SK-N-SH (cell line): ENCODE data around the gene EEF1G.

ENCODE experiments used
- EZH2phosphoT487 ChIP-seq: fragments of 200-600 bp; sonication (generic); IDR thresholded peaks from 2 replicates; pipeline ENCODE4 v1.6.1; 2017; ENCODE audit warnings: low read depth, mixed run types, mild to moderate bottlenecking, antibody characterized with exemption, moderate library complexity, borderline replicate concordance
- FOXM1 ChIP-seq: IDR thresholded peaks from 2 replicates; pipeline ENCODE4 v1.4.0; 2012; ENCODE audit warnings: low read depth, mild to moderate bottlenecking
- GABPA ChIP-seq: IDR thresholded peaks from 2 replicates; pipeline ENCODE4 v1.4.0; 2012; ENCODE audit warnings: low read depth, mild to moderate bottlenecking
- POLR2AphosphoS5 ChIP-seq: IDR thresholded peaks from 2 replicates; pipeline ENCODE4 v1.6.1; 2012; ENCODE audit warnings: low read depth, low read length
- TF ChIP-seq, protein P1 (sequence below): fragments of 200-600 bp; sonication (generic); IDR thresholded peaks from 2 replicates; pipeline ENCODE4 v1.6.1; 2017; ENCODE audit warnings: antibody characterized with exemption, mild to moderate bottlenecking, moderate library complexity
- TF ChIP-seq, protein P2 (sequence below): fragments of 150-350 bp; IDR thresholded peaks from 2 replicates; pipeline ENCODE4 v1.6.1; 2017; ENCODE audit warnings: antibody characterized with exemption, low read length, low read depth, borderline replicate concordance
- TF ChIP-seq, protein P3 (sequence below): IDR thresholded peaks from 2 replicates; pipeline ENCODE4 v1.6.1; 2012; ENCODE audit warnings: mild to moderate bottlenecking, low read depth, low read length, moderate library complexity

DNA sequence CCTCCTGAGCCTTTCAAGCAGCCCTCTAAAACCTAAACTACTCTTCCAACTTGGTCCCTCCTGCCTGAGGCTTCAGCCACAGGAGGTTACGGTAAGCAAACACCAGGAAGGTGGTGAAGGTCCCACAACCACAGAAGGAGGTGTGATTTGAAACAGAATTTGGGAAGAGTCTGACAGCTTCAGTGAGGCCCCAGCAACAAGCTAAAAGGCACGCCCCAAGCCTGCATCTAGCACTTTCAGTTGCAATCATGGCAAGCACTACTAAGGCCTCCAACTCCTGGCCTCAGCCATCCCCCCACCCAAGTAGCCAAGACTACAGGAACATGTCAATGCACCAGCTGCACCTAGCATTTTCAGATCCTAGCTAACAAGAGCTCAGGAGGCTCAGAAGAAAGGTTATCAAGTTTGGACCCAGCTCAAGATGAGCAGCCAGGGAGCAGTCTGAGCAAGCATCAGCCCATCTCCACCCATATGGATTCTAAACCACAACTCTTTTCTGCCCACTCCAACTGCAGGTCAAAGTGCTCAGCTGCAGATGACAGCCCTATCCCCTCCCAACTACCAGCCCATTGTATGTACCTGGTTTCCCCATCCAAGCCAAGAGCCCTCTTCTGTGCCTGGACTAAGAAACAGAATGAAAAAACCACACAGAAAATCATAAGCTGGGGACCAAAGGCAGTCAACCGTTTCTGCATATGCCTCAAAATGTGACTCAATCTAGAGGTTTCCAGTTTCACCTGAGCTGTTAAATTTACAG, 16.6 kb downstream of the EEF1G start:
- TF ChIP-seq, protein P1, sequence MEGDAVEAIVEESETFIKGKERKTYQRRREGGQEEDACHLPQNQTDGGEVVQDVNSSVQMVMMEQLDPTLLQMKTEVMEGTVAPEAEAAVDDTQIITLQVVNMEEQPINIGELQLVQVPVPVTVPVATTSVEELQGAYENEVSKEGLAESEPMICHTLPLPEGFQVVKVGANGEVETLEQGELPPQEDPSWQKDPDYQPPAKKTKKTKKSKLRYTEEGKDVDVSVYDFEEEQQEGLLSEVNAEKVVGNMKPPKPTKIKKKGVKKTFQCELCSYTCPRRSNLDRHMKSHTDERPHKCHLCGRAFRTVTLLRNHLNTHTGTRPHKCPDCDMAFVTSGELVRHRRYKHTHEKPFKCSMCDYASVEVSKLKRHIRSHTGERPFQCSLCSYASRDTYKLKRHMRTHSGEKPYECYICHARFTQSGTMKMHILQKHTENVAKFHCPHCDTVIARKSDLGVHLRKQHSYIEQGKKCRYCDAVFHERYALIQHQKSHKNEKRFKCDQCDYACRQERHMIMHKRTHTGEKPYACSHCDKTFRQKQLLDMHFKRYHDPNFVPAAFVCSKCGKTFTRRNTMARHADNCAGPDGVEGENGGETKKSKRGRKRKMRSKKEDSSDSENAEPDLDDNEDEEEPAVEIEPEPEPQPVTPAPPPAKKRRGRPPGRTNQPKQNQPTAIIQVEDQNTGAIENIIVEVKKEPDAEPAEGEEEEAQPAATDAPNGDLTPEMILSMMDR: no peak
- TF ChIP-seq GABPA (no peak), FOXM1 (no peak), POLR2AphosphoS5 (no peak), EZH2phosphoT487 (no peak)
- TF ChIP-seq, protein P2, sequence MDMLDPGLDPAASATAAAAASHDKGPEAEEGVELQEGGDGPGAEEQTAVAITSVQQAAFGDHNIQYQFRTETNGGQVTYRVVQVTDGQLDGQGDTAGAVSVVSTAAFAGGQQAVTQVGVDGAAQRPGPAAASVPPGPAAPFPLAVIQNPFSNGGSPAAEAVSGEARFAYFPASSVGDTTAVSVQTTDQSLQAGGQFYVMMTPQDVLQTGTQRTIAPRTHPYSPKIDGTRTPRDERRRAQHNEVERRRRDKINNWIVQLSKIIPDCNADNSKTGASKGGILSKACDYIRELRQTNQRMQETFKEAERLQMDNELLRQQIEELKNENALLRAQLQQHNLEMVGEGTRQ: no peak
- TF ChIP-seq, protein P3, sequence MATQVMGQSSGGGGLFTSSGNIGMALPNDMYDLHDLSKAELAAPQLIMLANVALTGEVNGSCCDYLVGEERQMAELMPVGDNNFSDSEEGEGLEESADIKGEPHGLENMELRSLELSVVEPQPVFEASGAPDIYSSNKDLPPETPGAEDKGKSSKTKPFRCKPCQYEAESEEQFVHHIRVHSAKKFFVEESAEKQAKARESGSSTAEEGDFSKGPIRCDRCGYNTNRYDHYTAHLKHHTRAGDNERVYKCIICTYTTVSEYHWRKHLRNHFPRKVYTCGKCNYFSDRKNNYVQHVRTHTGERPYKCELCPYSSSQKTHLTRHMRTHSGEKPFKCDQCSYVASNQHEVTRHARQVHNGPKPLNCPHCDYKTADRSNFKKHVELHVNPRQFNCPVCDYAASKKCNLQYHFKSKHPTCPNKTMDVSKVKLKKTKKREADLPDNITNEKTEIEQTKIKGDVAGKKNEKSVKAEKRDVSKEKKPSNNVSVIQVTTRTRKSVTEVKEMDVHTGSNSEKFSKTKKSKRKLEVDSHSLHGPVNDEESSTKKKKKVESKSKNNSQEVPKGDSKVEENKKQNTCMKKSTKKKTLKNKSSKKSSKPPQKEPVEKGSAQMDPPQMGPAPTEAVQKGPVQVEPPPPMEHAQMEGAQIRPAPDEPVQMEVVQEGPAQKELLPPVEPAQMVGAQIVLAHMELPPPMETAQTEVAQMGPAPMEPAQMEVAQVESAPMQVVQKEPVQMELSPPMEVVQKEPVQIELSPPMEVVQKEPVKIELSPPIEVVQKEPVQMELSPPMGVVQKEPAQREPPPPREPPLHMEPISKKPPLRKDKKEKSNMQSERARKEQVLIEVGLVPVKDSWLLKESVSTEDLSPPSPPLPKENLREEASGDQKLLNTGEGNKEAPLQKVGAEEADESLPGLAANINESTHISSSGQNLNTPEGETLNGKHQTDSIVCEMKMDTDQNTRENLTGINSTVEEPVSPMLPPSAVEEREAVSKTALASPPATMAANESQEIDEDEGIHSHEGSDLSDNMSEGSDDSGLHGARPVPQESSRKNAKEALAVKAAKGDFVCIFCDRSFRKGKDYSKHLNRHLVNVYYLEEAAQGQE: no peak
